Bronchial epithelial cell (primary cell): ENCODE results near the gene APOC3. TPM values are rescaled to one million over a fixed set of nuclear protein-coding genes. Genes with fewer than 3 reads are reported as not detected.

Experiments
- DNase-seq: peaks from one replicate; pipeline ENCODE4 v3.0.0-alpha.2; 2010; ENCODE audit warnings: low read depth
- FAIRE-seq: peaks from 2 replicates; lab custom pipeline; 2011; peaks lifted over from hg19 to GRCh38; lab: Jason Lieb, UNC
- H3K27me3 ChIP-seq: 2 replicates; pipeline ENCODE4 v1.5.1; 2011; ENCODE audit warnings: low read length; ENCODE audit not compliant: control insufficient read depth, insufficient read depth
- H3K36me3 ChIP-seq: 2 replicates; pipeline ENCODE4 v1.5.1; 2011; ENCODE audit warnings: low read length; ENCODE audit not compliant: control insufficient read depth, insufficient read depth
- H3K4me3 ChIP-seq: 2 replicates; pipeline ENCODE4 v1.5.1; 2011; ENCODE audit warnings: mild to moderate bottlenecking, low read depth, low read length, control low read depth
- CTCF ChIP-seq: IDR thresholded peaks from 2 replicates; pipeline ENCODE4 v1.5.1; 2011; ENCODE audit warnings: mild to moderate bottlenecking, moderate library complexity, low read length, control low read depth, inconsistent platforms; ENCODE audit not compliant: insufficient read depth, severe bottlenecking
- total RNA-seq: library from RNA; depleted of rRNA; stranded (reverse); fragments of >200 nt; gene quantifications from 2 replicates; pipeline ENCODE4 v1.2.1, GENCODE V29; 2014

APOC3 gene
- total RNA-seq, 1 donor from 2014 or later, result not detected

- Histone ChIP-seq H3K27me3 (no peaks in the 10 kb centered on the region), H3K4me3 (no peak within 1 kb of the TSS), H3K36me3 (no peaks in the 10 kb centered on the region)
- no peak for DNase-seq
- no peak for FAIRE-seq
- no peak for TF ChIP-seq CTCF
Observed at GRCh38 chr11:116823031-116823843, 6.5 kb upstream of the APOC3 start, which contains the start of gene APOA4. Gene APOA4, minus strand, starts transcription at chr11:116823304. Its CDS starts 113 bp downstream, at chr11:116823191.

- Histone ChIP-seq H3K36me3 (no peaks in the 10 kb centered on the region), H3K27me3 (no peaks in the 10 kb centered on the region), H3K4me3 (no peak overlapping the region)
- FAIRE-seq (no peak), DNase-seq (no peak)
- no peak for TF ChIP-seq CTCF
Observed at GRCh38 chr11:116825434-116825833, 4.3 kb upstream of the APOC3 start.

- no peak for FAIRE-seq
- no peak for DNase-seq
- Histone ChIP-seq H3K27me3 (no peaks in the 10 kb centered on the region), H3K4me3 (no peak overlapping the region), H3K36me3 (no peaks in the 10 kb centered on the region)
- TF ChIP-seq CTCF, result no peak
Observed at GRCh38 chr11:116825854-116826750, 3.6 kb upstream of the APOC3 start.

GRCh38 chr11:116826751-116827431 lies 2.8 kb upstream of the APOC3 start:
- H3K27me3 ChIP-seq, result no peaks in the 10 kb centered on the region
- FAIRE-seq (peak; percentile 64), DNase-seq (no peak)
- TF ChIP-seq CTCF, result no peak
- H3K4me3 ChIP-seq, result no peak overlapping the region
- H3K36me3 ChIP-seq, result no peaks in the 10 kb centered on the region

- H3K36me3 ChIP-seq, result no peaks in the 10 kb centered on the region
- TF ChIP-seq CTCF, result no peak
- FAIRE-seq, result no peak
Observed at GRCh38 chr11:116827461-116827860, 2.2 kb upstream of the APOC3 start.

More at GRCh38 chr11:116827461-116827860, 2.2 kb upstream of the APOC3 start:
- H3K4me3 ChIP-seq, result no peak overlapping the region
- no peaks in the 10 kb centered on the region for H3K27me3 ChIP-seq
- no peak for DNase-seq
